Pancreas (tissue), 10 donors: ENCODE results near the gene REC8. TPM values are rescaled to one million over a fixed set of nuclear protein-coding genes. Genes with fewer than 3 reads are reported as not detected.
"Not testable (repeated sequence)": the region's sequence is repeated elsewhere in the genome, so short reads cannot be mapped to it uniquely, and the experiment has no call there.

Experiments used
- ATAC-seq, 4 donors: fragments of 200-7000 bp; cut with Tn5 transposase; one replicate each; pipeline versions ENCODE4 v1.8.0 to v1.9.1; 2020; ENCODE audit warnings: mild to moderate bottlenecking in 4 of 4, moderate library complexity in 4 of 4
- DNase-seq, 6 donors: peaks; one replicate each; pipeline ENCODE4 v3.0.0-alpha.2; 2020
- FAIRE-seq: peaks from 2 replicates; lab custom pipeline; 2012; peaks lifted over from hg19 to GRCh38; lab: Jason Lieb, UNC
- H3K27ac ChIP-seq, 4 donors: fragments of 200-600 bp; sonication (generic); 1 replicate in 3 of 4; 2 replicates in 1 of 4; pipeline versions ENCODE4 v1.5.0 to v1.8.0; 2020
- H3K27me3 ChIP-seq, 4 donors: fragments of 200-600 bp; one replicate each; pipeline ENCODE4 v1.8.0; 2021
- H3K36me3 ChIP-seq, 3 donors: fragments of 200-600 bp; sonication (generic) in 1 of 3; one replicate each; pipeline versions ENCODE4 v1.5.0 to v1.8.0; 2020 to 2021
- H3K4me1 ChIP-seq, 3 donors: fragments of 200-600 bp; one replicate each; pipeline ENCODE4 v1.8.0; 2021
- H3K4me3 ChIP-seq, 4 donors: fragments of 200-600 bp; sonication (generic) in 2 of 4; one replicate each; pipeline versions ENCODE4 v1.5.0 to v1.8.0; 2020 to 2021
- H3K9me3 ChIP-seq, 4 donors: fragments of 200-600 bp; one replicate each; pipeline ENCODE4 v1.8.0; 2021
- CTCF ChIP-seq, 4 donors: fragments of 200-600 bp; sonication (generic) in 3 of 4; IDR thresholded peaks; one replicate each; pipeline versions ENCODE4 v1.5.0 to v1.8.0; 2021; ENCODE audit warnings: antibody characterized with exemption in 4 of 4
- WGBS, 2 donors: extraction: QIAGEN DNeasy Blood & Tissue Kit; methylation state at CpG; one replicate each; pipeline ENCODE4 v1.1.7; 2013; 5-methylcytosine and 5-hydroxymethylcytosine counted together
- intact Hi-C, 3 donors: fragments of 100-400 bp; cut with DNase I; formaldehyde crosslinking; loops; one replicate each; pipeline versions ENCODE4 v1.11.1 to v1.14.2; 2022
- polyA plus RNA-seq, 2 donors: library from polyadenylated mRNA; stranded (reverse); fragments of 200-250 nt; gene quantifications; one replicate each; pipeline ENCODE4 v1.2.3, GENCODE V29; 2013
- total RNA-seq, 6 donors: library from RNA; stranded (reverse); fragmentation: NEBNext Ultra II Directional in 4 of 6; extraction: Animal tissue kit (Norgen Biotek cat#: 25700) in 4 of 6; gene quantifications; one replicate each; pipeline versions ENCODE4 v1.2.1 to v1.2.4, GENCODE V29; 2021 to 2023
- donor health status: healthy with polysubstance abuse.
- donor health status: DM: no; HTN: no; CAD: no; lungs with moderate emphysema.
- donor health status: DM: no; HTN: no; CAD: no.
- donor health status: control.
- donor health status: control.
- donor health status: Bipolar disorder and iron deficiency.
- donor health status: DM: yes; HTN: yes; CAD: no.
- donor health status: DM: no; HTN: no; CAD: no.
- donor health status: DM: no; HTN: no; CAD: no.
- donor health status: DM: yes; HTN: yes; CAD: no.

REC8 gene
- total and polyA plus RNA-seq, 8 donors: 3.5 to 41.1 (median 5.1) TPM

- Histone ChIP-seq H3K4me1 (peaks cover 0 to 8% (median 5%) of the 10 kb centered on the region in 3 donors), H3K27me3 (no peaks in the 10 kb centered on the region), H3K9me3 (no peaks in the 10 kb centered on the region), H3K36me3 (no peaks in the 10 kb centered on the region), H3K27ac (peak overlapping the region; percentile 61 to 89 (median 82)), H3K4me3 (peak overlapping the region in 1 of 4 donors; percentile 67)
- intact Hi-C loops: no loop called here
- no peak for TF ChIP-seq CTCF (IDR thresholded peaks at IDR 0.05)
- ATAC-seq: no peak
- DNase-seq: no peak
- FAIRE-seq: no peak
- WGBS, 2 donors: 67 to 78% methylated on average over 2 of the region's 2 CpGs
Observed at GRCh38 chr14:24216345-24216699, 44.4 kb downstream of the REC8 start.

- H3K4me3 ChIP-seq, ATAC-seq, H3K27ac ChIP-seq, H3K36me3 ChIP-seq, intact Hi-C loops, FAIRE-seq, H3K27me3 ChIP-seq, DNase-seq, H3K9me3 ChIP-seq, H3K4me1 ChIP-seq: not testable (repeated sequence)
- WGBS, 2 donors: 76 to 94% methylated on average over 1 of the region's 1 CpG
Observed at GRCh38 chr14:24216876-24217275, 45.0 kb downstream of the REC8 start.

GRCh38 chr14:24219080-24219479, 47.2 kb downstream of the REC8 start:
- ATAC-seq: no peak
- no peak overlapping the region for H3K4me3 ChIP-seq
- TF ChIP-seq CTCF (IDR thresholded peaks at IDR 0.05): no peak
- H3K9me3 ChIP-seq: no peaks in the 10 kb centered on the region
- no peaks in the 10 kb centered on the region for H3K36me3 ChIP-seq
- no peaks in the 10 kb centered on the region for H3K27me3 ChIP-seq
- H3K4me1 ChIP-seq: peaks cover 0 to 5% (median 0%) of the 10 kb centered on the region in 3 donors
- intact Hi-C loops: no loop called here
- 86 to 94% methylated on average over 3 to 4 of the region's 4 CpGs for WGBS, 2 donors
- no peak overlapping the region for H3K27ac ChIP-seq
- DNase-seq: no peak
- FAIRE-seq: no peak

- no peaks in the 10 kb centered on the region for H3K36me3 ChIP-seq
- 61 to 62% methylated on average over 3 of the region's 3 CpGs for WGBS, 2 donors
- TF ChIP-seq CTCF (IDR thresholded peaks at IDR 0.05): no peak
- H3K27me3 ChIP-seq: no peaks in the 10 kb centered on the region
- peaks cover 0 to 5% (median 0%) of the 10 kb centered on the region in 3 donors for H3K4me1 ChIP-seq
- intact Hi-C loops: no loop called here
- H3K9me3 ChIP-seq: no peaks in the 10 kb centered on the region
- no peak for ATAC-seq
- no peak for FAIRE-seq
- H3K4me3 ChIP-seq: no peak overlapping the region
- H3K27ac ChIP-seq: no peak overlapping the region
- no peak for DNase-seq
Observed at GRCh38 chr14:24219521-24219920, 47.6 kb downstream of the REC8 start.

- DNase-seq, H3K4me3 ChIP-seq, H3K9me3 ChIP-seq, H3K36me3 ChIP-seq, ATAC-seq, FAIRE-seq, H3K27me3 ChIP-seq, intact Hi-C loops, H3K4me1 ChIP-seq, H3K27ac ChIP-seq: not testable (repeated sequence)
- WGBS, 2 donors: 95 to 98% methylated on average over 4 of the region's 4 CpGs
Observed at GRCh38 chr14:24222987-24223386, 51.1 kb downstream of the REC8 start.

- DNase-seq: no peak
- Histone ChIP-seq H3K9me3 (no peaks in the 10 kb centered on the region), H3K36me3 (peaks cover 0 to 5% (median 0%) of the 10 kb centered on the region in 3 donors), H3K4me1 (no peaks in the 10 kb centered on the region), H3K27ac (no peak overlapping the region), H3K27me3 (no peaks in the 10 kb centered on the region), H3K4me3 (no peak overlapping the region)
- 90 to 92% methylated on average over 7 of the region's 7 CpGs for WGBS, 2 donors
- FAIRE-seq: no peak
- TF ChIP-seq CTCF (IDR thresholded peaks at IDR 0.05): no peak
- intact Hi-C loops: no loop called here
- ATAC-seq: no peak
Observed at GRCh38 chr14:24224618-24225071, 52.8 kb downstream of the REC8 start.
